HepG2 (cell line): Measurements from ENCODE around the gene TRMT2A. TPM values are rescaled to one million over a fixed set of nuclear protein-coding genes. Genes with fewer than 3 reads are reported as not detected.

Experiments
- ARHGAP35 ChIP-seq: sonication (generic); formaldehyde crosslinking; IDR thresholded peaks from 2 replicates; pipeline ENCODE4 v1.9.0; 2022; ENCODE audit warnings: mild to moderate bottlenecking, inconsistent platforms, moderate library complexity, missing genetic modification reagents, borderline replicate concordance
- ARID2 ChIP-seq: sonication (generic); formaldehyde crosslinking; IDR thresholded peaks from 2 replicates; pipeline ENCODE4 v1.8.1; 2022; ENCODE audit warnings: mild to moderate bottlenecking, missing genetic modification reagents, borderline replicate concordance
- BRCA1 ChIP-seq: sonication (generic); formaldehyde crosslinking; IDR thresholded peaks from 2 replicates; pipeline ENCODE4 v1.4.0; 2020; ENCODE audit warnings: missing genetic modification reagents
- GTF3A ChIP-seq: sonication (generic); formaldehyde crosslinking; conservative IDR thresholded peaks from 2 replicates; pipeline ENCODE4 v1.4.0; 2020; ENCODE audit warnings: mild to moderate bottlenecking, missing genetic modification reagents
- JUNB ChIP-seq: sonication (generic); formaldehyde crosslinking; IDR thresholded peaks from 2 replicates; pipeline ENCODE4 v1.8.0; 2022; ENCODE audit warnings: missing genetic modification reagents, mild to moderate bottlenecking, borderline replicate concordance
- KLF16 ChIP-seq, 2 experiments: sonication (generic) in 1 of 2; formaldehyde crosslinking in 1 of 2; IDR thresholded peaks; 2 replicates each; pipeline versions ENCODE4 v1.6.1 to v1.8.0; 2016 to 2023; ENCODE audit warnings: missing genetic modification reagents in 2 of 2, missing compliant biosample characterization in 1 of 2
- MAFF ChIP-seq: IDR thresholded peaks from 2 replicates; pipeline ENCODE4 v1.6.1; 2011; ENCODE audit warnings: low read depth, low read length, improper control_type of control experiment
- MIER3 ChIP-seq: IDR thresholded peaks from 2 replicates; pipeline ENCODE4 v1.6.1; 2016; ENCODE audit warnings: missing compliant biosample characterization, borderline replicate concordance
- RXRA ChIP-seq: sonication (generic); formaldehyde crosslinking; IDR thresholded peaks from 2 replicates; pipeline ENCODE4 v1.5.1; 2020; ENCODE audit warnings: missing genetic modification reagents
- THYN1 ChIP-seq: sonication (generic); formaldehyde crosslinking; IDR thresholded peaks from 2 replicates; pipeline ENCODE4 v1.8.1; 2023; ENCODE audit warnings: low read depth, mild to moderate bottlenecking, moderate library complexity, missing genetic modification reagents, borderline replicate concordance
- XRCC5 ChIP-seq: fragments of 200-400 bp; formaldehyde crosslinking; optimal IDR thresholded peaks from 2 replicates; pipeline ENCODE3; 2017; ENCODE audit warnings: mild to moderate bottlenecking, low read length
- ZNF160 ChIP-seq: sonication (generic); formaldehyde crosslinking; IDR thresholded peaks from 2 replicates; pipeline ENCODE4 v1.8.0; 2022; ENCODE audit warnings: mild to moderate bottlenecking, inconsistent platforms, missing genetic modification reagents
- ZNF30 ChIP-seq: sonication (generic); formaldehyde crosslinking; IDR thresholded peaks from 2 replicates; pipeline ENCODE4 v1.5.0; 2020; ENCODE audit warnings: mild to moderate bottlenecking, missing genetic modification reagents
- ZNF552 ChIP-seq: sonication (generic); formaldehyde crosslinking; IDR thresholded peaks from 2 replicates; pipeline ENCODE4 v1.9.0; 2022; ENCODE audit warnings: missing genetic modification reagents, mild to moderate bottlenecking, borderline replicate concordance
- ZNF569 ChIP-seq: sonication (generic); formaldehyde crosslinking; IDR thresholded peaks from 2 replicates; pipeline ENCODE4 v1.5.0; 2020; ENCODE audit warnings: mild to moderate bottlenecking, missing genetic modification reagents, moderate library complexity, borderline replicate concordance
- ZNF678 ChIP-seq: sonication (generic); formaldehyde crosslinking; IDR thresholded peaks from 2 replicates; pipeline ENCODE4 v1.4.0; 2020; ENCODE audit warnings: mild to moderate bottlenecking, missing genetic modification reagents
- ZNF777 ChIP-seq: sonication (generic); formaldehyde crosslinking; IDR thresholded peaks from 2 replicates; pipeline ENCODE4 v1.4.0; 2020; ENCODE audit warnings: missing genetic modification reagents
- polyA plus RNA-seq, 8 experiments: library from polyadenylated mRNA; depleted of rRNA in 3 of 8; stranded (reverse) in 7 of 8; unstranded in 1 of 8; fragments of >200 nt; fragmentation: Illumina TruSeq in 4 of 8; extraction: Trizol in 4 of 8; gene quantifications; 2 replicates each; pipeline versions ENCODE4 v1.2.1 to v1.2.3, GENCODE V29; 2011 to 2016; ENCODE audit warnings: low read depth in 4 of 8, missing spikeins in 1 of 8, mixed read lengths in 1 of 8; ENCODE audit not compliant: insufficient read depth in 1 of 8
- total RNA-seq, 5 experiments: library from RNA; depleted of rRNA; stranded (reverse); fragments of >200 nt; fragmentation: Illumina TruSeq; extraction: Trizol; gene quantifications; 2 replicates each; pipeline ENCODE4 v1.2.3, GENCODE V29; 2016; ENCODE audit warnings: low read depth in 1 of 5
- TF ChIP-seq, protein P1 (sequence below): sonication (generic); formaldehyde crosslinking; IDR thresholded peaks from 2 replicates; pipeline ENCODE4 v1.4.0; 2020; ENCODE audit warnings: missing genetic modification reagents, borderline replicate concordance
- TF ChIP-seq, protein P2 (sequence below): IDR thresholded peaks from 2 replicates; pipeline ENCODE4 v1.6.1; 2018; ENCODE audit warnings: missing genetic modification reagents
- TF ChIP-seq, protein P3 (sequence below): sonication (generic); formaldehyde crosslinking; IDR thresholded peaks from 2 replicates; pipeline ENCODE4 v1.8.0; 2023; ENCODE audit warnings: mild to moderate bottlenecking, missing genetic modification reagents
- TF ChIP-seq, protein P4 (sequence below): sonication (generic); formaldehyde crosslinking; conservative IDR thresholded peaks from 2 replicates; pipeline ENCODE4 v1.5.0; 2020; ENCODE audit warnings: missing genetic modification reagents
- TF ChIP-seq, protein P5 (sequence below): IDR thresholded peaks from 2 replicates; pipeline ENCODE4 v1.6.1; 2016; ENCODE audit warnings: mild to moderate bottlenecking, missing biosample characterization, missing genetic modification reagents
- TF ChIP-seq, protein P6 (sequence below): sonication (generic); formaldehyde crosslinking; IDR thresholded peaks from 2 replicates; pipeline ENCODE4 v1.5.0; 2020; ENCODE audit warnings: missing genetic modification reagents

TRMT2A gene
- total and polyA plus RNA-seq, 2 of the 13 experiments (the other 11 are each of a cell fraction or from before 2014, with no cell fraction given) = 24.0 to 30.3 TPM

DNA sequence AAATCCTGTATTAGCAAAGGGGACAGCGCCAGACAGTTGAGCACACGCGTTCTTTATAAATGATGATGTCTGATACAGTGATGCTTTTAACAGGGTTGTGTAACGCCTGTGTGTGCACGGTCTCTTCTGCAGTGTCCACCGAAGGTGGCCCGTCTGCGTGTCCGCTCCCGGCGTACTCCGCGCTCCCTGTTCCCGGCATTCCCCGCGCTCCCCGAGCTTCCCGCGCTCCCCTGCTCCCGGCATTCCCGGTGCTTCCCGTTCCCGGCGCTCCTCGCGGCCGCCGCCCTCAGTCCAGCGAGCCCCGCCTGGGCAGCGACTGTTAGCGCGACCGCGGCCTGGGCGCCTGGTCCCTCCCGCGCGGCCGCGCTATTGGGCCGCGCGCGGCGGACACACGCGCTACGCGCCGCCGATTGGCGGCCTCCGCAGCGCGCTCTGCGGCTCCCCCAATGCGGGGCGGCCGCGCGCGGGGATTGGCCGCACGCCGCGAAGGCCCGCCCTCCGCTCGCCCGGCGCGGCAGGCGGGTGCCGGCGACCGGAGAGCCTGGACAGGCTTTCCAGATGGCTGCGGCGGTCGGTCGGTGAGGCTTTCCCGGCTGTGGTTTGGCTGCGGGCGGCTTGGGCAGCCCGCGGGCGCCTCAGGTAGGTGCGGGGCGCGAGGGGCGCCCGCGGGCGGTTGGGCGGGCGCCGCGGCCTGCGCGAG lies 37.1 kb downstream of the TRMT2A start, which contains the start of gene DGCR8 (continued):
- TF ChIP-seq, protein P1, sequence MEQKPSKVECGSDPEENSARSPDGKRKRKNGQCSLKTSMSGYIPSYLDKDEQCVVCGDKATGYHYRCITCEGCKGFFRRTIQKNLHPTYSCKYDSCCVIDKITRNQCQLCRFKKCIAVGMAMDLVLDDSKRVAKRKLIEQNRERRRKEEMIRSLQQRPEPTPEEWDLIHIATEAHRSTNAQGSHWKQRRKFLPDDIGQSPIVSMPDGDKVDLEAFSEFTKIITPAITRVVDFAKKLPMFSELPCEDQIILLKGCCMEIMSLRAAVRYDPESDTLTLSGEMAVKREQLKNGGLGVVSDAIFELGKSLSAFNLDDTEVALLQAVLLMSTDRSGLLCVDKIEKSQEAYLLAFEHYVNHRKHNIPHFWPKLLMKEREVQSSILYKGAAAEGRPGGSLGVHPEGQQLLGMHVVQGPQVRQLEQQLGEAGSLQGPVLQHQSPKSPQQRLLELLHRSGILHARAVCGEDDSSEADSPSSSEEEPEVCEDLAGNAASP (CRISPR knock-in tag) = peak; percentile 72
- TF ChIP-seq ZNF160 (no peak), THYN1 (no peak), ZNF30 (no peak), RXRA (CRISPR knock-in tag) (peak; percentile 73), ZNF777 (no peak), ARID2 (CRISPR knock-in tag) (peak; percentile 79; the same call in 1 of the 2 replicates), GTF3A (CRISPR knock-in tag) (0 out of 2 replicates have a peak, but pooled peaks have one; percentile 54), KLF16 (CRISPR knock-in tag; IDR thresholded peaks at IDR 0.05) (peak in 1 of 2 experiments; percentile 89; a peak in 2 of 4 replicates), ZNF678 (no peak), MAFF (no peak), JUNB (CRISPR knock-in tag) (no peak), ARHGAP35 (CRISPR knock-in tag) (peak; percentile 60; the same call in 1 of the 2 replicates), ZNF552 (CRISPR knock-in tag) (peak; percentile 72), XRCC5 (peak; percentile 74), MIER3 (0 out of 2 replicates have a peak, but pooled peaks have one; percentile 66), ZNF569 (CRISPR knock-in tag) (no peak), BRCA1 (CRISPR knock-in tag) (no peak)
- TF ChIP-seq, protein P2, sequence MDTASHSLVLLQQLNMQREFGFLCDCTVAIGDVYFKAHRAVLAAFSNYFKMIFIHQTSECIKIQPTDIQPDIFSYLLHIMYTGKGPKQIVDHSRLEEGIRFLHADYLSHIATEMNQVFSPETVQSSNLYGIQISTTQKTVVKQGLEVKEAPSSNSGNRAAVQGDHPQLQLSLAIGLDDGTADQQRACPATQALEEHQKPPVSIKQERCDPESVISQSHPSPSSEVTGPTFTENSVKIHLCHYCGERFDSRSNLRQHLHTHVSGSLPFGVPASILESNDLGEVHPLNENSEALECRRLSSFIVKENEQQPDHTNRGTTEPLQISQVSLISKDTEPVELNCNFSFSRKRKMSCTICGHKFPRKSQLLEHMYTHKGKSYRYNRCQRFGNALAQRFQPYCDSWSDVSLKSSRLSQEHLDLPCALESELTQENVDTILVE (CRISPR knock-in tag) = peak; percentile 100
- TF ChIP-seq, protein P3, sequence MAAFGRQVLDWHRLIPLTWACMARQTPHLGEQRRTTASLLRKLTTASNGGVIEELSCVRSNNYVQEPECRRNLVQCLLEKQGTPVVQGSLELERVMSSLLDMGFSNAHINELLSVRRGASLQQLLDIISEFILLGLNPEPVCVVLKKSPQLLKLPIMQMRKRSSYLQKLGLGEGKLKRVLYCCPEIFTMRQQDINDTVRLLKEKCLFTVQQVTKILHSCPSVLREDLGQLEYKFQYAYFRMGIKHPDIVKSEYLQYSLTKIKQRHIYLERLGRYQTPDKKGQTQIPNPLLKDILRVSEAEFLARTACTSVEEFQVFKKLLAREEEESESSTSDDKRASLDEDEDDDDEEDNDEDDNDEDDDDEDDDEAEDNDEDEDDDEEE = peak; percentile 60; the same call in 1 of the 2 replicates
- TF ChIP-seq, protein P4, sequence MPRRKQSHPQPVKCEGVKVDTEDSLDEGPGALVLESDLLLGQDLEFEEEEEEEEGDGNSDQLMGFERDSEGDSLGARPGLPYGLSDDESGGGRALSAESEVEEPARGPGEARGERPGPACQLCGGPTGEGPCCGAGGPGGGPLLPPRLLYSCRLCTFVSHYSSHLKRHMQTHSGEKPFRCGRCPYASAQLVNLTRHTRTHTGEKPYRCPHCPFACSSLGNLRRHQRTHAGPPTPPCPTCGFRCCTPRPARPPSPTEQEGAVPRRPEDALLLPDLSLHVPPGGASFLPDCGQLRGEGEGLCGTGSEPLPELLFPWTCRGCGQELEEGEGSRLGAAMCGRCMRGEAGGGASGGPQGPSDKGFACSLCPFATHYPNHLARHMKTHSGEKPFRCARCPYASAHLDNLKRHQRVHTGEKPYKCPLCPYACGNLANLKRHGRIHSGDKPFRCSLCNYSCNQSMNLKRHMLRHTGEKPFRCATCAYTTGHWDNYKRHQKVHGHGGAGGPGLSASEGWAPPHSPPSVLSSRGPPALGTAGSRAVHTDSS (CRISPR knock-in tag) = peak; percentile 86; the same call in 1 of the 2 replicates
- TF ChIP-seq, protein P5, sequence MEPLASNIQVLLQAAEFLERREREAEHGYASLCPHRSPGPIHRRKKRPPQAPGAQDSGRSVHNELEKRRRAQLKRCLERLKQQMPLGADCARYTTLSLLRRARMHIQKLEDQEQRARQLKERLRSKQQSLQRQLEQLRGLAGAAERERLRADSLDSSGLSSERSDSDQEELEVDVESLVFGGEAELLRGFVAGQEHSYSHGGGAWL = peak; percentile 94; the same call in 1 of the 2 replicates
- TF ChIP-seq, protein P6, sequence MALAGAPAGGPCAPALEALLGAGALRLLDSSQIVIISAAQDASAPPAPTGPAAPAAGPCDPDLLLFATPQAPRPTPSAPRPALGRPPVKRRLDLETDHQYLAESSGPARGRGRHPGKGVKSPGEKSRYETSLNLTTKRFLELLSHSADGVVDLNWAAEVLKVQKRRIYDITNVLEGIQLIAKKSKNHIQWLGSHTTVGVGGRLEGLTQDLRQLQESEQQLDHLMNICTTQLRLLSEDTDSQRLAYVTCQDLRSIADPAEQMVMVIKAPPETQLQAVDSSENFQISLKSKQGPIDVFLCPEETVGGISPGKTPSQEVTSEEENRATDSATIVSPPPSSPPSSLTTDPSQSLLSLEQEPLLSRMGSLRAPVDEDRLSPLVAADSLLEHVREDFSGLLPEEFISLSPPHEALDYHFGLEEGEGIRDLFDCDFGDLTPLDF = peak; percentile 99
